Esophagus muscularis mucosa (tissue), 4 donors: ENCODE results near the gene GPC6.

Source experiments
- EP300 ChIP-seq: sonication (generic); formaldehyde crosslinking; IDR thresholded peaks from one replicate; pipeline ENCODE4 v1.6.1; 2017; ENCODE audit warnings: antibody characterized with exemption
- POLR2A ChIP-seq: fragments of 450-650 bp; IDR thresholded peaks from one replicate; pipeline ENCODE4 v1.6.1; 2017; ENCODE audit warnings: antibody characterized with exemption, moderate library complexity, mild to moderate bottlenecking, low read depth
- POLR2AphosphoS5 ChIP-seq, 2 donors: sonication (generic); formaldehyde crosslinking; IDR thresholded peaks; one replicate each; pipeline ENCODE4 v1.6.1; 2017; ENCODE audit warnings: antibody characterized with exemption in 2 of 2
- TF ChIP-seq, protein P1 (sequence below), 3 experiments: fragments of 200-600 bp in 2 of 3; fragments of 450-650 bp in 1 of 3; sonication (generic) in 2 of 3; IDR thresholded peaks; one replicate each; pipeline ENCODE4 v1.5.1; 2017 to 2019; ENCODE audit warnings: antibody characterized with exemption in 3 of 3, mild to moderate bottlenecking in 2 of 3, moderate library complexity in 1 of 3

DNA sequence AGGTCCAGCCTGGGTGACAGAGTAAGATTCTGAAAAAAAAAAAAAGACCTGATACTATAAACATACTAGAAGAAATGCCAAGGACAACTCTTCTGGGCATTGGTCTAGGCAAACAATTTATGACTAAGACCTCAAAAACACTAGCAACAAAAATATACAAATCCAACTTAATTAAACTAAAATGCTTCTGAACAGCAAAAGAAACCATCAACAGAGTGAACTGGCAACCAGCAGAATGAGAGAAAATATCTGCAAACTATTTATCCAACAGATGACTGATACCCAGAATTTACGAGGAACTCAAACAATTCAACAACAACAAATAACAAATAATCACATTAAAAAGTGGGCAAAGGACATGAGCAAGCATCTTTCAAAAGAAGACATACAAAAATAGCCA lies 26.8 kb upstream of the GPC6 start:
- TF ChIP-seq, protein P1, sequence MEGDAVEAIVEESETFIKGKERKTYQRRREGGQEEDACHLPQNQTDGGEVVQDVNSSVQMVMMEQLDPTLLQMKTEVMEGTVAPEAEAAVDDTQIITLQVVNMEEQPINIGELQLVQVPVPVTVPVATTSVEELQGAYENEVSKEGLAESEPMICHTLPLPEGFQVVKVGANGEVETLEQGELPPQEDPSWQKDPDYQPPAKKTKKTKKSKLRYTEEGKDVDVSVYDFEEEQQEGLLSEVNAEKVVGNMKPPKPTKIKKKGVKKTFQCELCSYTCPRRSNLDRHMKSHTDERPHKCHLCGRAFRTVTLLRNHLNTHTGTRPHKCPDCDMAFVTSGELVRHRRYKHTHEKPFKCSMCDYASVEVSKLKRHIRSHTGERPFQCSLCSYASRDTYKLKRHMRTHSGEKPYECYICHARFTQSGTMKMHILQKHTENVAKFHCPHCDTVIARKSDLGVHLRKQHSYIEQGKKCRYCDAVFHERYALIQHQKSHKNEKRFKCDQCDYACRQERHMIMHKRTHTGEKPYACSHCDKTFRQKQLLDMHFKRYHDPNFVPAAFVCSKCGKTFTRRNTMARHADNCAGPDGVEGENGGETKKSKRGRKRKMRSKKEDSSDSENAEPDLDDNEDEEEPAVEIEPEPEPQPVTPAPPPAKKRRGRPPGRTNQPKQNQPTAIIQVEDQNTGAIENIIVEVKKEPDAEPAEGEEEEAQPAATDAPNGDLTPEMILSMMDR (IDR thresholded peaks at IDR 0.05): no peak
- TF ChIP-seq EP300 (no peak), POLR2A (no peak), POLR2AphosphoS5 (IDR thresholded peaks at IDR 0.05) (no peak)
